Measurements from ENCODE around the gene ACTR1B. TPM values are rescaled to one million over a fixed set of nuclear protein-coding genes. Genes with fewer than 3 reads are reported as not detected.

ACTR1B gene
- total RNA-seq, 1 experiment from 2014 or later: 58.2 TPM

GRCh38 chr2:97658691-97659157 lies 5.1 kb downstream of the ACTR1B start (continued):
- TF ChIP-seq GABPB1 (CRISPR knock-in tag; IDR thresholded peaks at IDR 0.05) (no peak), ZNF396 (CRISPR knock-in tag; IDR thresholded peaks at IDR 0.05; ENCODE audit: borderline replicate concordance) (no peak), MXD4 (CRISPR knock-in tag; IDR thresholded peaks at IDR 0.05; ENCODE audit: borderline replicate concordance) (no peak), TP53 (CRISPR knock-in tag; IDR thresholded peaks at IDR 0.05) (no peak), NFATC4 (CRISPR knock-in tag; IDR thresholded peaks at IDR 0.05) (no peak), ZNF416 (CRISPR knock-in tag; IDR thresholded peaks at IDR 0.05) (no peak)
- TF ChIP-seq, protein P1, sequence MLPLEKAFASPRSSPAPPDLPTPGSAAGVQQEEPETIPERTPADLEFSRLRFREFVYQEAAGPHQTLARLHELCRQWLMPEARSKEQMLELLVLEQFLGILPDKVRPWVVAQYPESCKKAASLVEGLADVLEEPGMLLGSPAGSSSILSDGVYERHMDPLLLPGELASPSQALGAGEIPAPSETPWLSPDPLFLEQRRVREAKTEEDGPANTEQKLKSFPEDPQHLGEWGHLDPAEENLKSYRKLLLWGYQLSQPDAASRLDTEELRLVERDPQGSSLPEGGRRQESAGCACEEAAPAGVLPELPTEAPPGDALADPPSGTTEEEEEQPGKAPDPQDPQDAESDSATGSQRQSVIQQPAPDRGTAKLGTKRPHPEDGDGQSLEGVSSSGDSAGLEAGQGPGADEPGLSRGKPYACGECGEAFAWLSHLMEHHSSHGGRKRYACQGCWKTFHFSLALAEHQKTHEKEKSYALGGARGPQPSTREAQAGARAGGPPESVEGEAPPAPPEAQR (CRISPR knock-in tag; IDR thresholded peaks at IDR 0.05): no peak

DNA sequence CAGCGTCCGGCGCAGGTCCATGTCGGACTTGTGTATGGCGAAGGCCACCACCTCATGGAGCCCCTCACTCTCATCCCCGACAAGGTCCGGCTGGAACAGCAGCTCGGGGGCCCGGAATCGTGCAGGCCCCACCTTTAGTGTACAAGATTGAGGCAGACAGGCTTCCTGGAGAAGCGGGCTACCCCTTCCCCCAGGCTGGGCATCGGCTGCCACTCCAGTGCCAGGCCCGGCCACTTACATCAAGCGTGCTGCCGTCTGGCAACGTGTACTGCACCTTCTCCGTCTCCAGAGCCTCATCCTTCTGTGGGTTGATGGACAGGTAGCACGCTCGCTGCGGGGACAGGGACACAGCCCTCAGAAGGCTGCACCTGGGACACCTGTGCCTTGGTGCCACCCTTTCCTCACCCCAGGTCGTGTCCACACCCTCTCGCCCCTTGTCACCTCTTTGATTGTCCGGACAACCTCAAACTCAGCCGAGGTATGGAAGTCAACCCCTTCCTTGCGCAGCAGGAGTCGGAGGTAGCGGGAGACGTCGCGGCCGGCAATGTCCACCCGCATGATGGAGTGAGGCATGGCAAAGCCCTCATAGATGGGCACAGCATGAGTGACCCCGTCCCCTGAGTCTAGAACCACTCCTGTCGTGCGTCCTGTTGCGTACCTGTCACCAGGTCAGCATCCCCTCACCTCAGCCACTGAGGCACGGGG lies 5.7 kb downstream of the ACTR1B start:
- POLR2A ChIA-PET: no interaction called here
- ATAC-seq (no peak), DNase-seq (ENCODE audit: low spot score) (no peak)
- peaks cover 18% of the 10 kb centered on the region for H3K4me1 Mint-ChIP-seq
- TF ChIP-seq TCF7 (CRISPR knock-in tag; IDR thresholded peaks at IDR 0.05; ENCODE audit: low read depth) (no peak), SOX15 (CRISPR knock-in tag; IDR thresholded peaks at IDR 0.05) (no peak), ZNF532 (CRISPR knock-in tag; IDR thresholded peaks at IDR 0.05; ENCODE audit: borderline replicate concordance) (no peak), CBFB (CRISPR knock-in tag; IDR thresholded peaks at IDR 0.05; ENCODE audit: low read depth) (no peak), MXD4 (CRISPR knock-in tag; IDR thresholded peaks at IDR 0.05; ENCODE audit: borderline replicate concordance) (no peak), CDX4 (CRISPR knock-in tag; IDR thresholded peaks at IDR 0.05; ENCODE audit: borderline replicate concordance) (no peak), TP53 (CRISPR knock-in tag; IDR thresholded peaks at IDR 0.05) (no peak), ZNF232 (CRISPR knock-in tag; IDR thresholded peaks at IDR 0.05) (no peak)
- TF ChIP-seq, protein P2, sequence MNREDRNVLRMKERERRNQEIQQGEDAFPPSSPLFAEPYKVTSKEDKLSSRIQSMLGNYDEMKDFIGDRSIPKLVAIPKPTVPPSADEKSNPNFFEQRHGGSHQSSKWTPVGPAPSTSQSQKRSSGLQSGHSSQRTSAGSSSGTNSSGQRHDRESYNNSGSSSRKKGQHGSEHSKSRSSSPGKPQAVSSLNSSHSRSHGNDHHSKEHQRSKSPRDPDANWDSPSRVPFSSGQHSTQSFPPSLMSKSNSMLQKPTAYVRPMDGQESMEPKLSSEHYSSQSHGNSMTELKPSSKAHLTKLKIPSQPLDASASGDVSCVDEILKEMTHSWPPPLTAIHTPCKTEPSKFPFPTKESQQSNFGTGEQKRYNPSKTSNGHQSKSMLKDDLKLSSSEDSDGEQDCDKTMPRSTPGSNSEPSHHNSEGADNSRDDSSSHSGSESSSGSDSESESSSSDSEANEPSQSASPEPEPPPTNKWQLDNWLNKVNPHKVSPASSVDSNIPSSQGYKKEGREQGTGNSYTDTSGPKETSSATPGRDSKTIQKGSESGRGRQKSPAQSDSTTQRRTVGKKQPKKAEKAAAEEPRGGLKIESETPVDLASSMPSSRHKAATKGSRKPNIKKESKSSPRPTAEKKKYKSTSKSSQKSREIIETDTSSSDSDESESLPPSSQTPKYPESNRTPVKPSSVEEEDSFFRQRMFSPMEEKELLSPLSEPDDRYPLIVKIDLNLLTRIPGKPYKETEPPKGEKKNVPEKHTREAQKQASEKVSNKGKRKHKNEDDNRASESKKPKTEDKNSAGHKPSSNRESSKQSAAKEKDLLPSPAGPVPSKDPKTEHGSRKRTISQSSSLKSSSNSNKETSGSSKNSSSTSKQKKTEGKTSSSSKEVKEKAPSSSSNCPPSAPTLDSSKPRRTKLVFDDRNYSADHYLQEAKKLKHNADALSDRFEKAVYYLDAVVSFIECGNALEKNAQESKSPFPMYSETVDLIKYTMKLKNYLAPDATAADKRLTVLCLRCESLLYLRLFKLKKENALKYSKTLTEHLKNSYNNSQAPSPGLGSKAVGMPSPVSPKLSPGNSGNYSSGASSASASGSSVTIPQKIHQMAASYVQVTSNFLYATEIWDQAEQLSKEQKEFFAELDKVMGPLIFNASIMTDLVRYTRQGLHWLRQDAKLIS (CRISPR knock-in tag; IDR thresholded peaks at IDR 0.05; ENCODE audit: borderline replicate concordance): no peak
- TF ChIP-seq, protein P3, sequence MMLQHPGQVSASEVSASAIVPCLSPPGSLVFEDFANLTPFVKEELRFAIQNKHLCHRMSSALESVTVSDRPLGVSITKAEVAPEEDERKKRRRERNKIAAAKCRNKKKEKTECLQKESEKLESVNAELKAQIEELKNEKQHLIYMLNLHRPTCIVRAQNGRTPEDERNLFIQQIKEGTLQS (CRISPR knock-in tag; conservative IDR thresholded peaks at IDR 0.05): no peak
- TF ChIP-seq, protein P4, sequence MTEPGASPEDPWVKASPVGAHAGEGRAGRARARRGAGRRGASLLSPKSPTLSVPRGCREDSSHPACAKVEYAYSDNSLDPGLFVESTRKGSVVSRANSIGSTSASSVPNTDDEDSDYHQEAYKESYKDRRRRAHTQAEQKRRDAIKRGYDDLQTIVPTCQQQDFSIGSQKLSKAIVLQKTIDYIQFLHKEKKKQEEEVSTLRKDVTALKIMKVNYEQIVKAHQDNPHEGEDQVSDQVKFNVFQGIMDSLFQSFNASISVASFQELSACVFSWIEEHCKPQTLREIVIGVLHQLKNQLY (CRISPR knock-in tag; IDR thresholded peaks at IDR 0.05): no peak
- TF ChIP-seq, protein P5, sequence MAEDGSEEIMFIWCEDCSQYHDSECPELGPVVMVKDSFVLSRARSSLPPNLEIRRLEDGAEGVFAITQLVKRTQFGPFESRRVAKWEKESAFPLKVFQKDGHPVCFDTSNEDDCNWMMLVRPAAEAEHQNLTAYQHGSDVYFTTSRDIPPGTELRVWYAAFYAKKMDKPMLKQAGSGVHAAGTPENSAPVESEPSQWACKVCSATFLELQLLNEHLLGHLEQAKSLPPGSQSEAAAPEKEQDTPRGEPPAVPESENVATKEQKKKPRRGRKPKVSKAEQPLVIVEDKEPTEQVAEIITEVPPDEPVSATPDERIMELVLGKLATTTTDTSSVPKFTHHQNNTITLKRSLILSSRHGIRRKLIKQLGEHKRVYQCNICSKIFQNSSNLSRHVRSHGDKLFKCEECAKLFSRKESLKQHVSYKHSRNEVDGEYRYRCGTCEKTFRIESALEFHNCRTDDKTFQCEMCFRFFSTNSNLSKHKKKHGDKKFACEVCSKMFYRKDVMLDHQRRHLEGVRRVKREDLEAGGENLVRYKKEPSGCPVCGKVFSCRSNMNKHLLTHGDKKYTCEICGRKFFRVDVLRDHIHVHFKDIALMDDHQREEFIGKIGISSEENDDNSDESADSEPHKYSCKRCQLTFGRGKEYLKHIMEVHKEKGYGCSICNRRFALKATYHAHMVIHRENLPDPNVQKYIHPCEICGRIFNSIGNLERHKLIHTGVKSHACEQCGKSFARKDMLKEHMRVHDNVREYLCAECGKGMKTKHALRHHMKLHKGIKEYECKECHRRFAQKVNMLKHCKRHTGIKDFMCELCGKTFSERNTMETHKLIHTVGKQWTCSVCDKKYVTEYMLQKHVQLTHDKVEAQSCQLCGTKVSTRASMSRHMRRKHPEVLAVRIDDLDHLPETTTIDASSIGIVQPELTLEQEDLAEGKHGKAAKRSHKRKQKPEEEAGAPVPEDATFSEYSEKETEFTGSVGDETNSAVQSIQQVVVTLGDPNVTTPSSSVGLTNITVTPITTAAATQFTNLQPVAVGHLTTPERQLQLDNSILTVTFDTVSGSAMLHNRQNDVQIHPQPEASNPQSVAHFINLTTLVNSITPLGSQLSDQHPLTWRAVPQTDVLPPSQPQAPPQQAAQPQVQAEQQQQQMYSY (CRISPR knock-in tag; IDR thresholded peaks at IDR 0.05): no peak
- TF ChIP-seq, protein P6, sequence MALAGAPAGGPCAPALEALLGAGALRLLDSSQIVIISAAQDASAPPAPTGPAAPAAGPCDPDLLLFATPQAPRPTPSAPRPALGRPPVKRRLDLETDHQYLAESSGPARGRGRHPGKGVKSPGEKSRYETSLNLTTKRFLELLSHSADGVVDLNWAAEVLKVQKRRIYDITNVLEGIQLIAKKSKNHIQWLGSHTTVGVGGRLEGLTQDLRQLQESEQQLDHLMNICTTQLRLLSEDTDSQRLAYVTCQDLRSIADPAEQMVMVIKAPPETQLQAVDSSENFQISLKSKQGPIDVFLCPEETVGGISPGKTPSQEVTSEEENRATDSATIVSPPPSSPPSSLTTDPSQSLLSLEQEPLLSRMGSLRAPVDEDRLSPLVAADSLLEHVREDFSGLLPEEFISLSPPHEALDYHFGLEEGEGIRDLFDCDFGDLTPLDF (CRISPR knock-in tag; IDR thresholded peaks at IDR 0.05): no peak
- H3K36me3 Mint-ChIP-seq: peaks cover 51% of the 10 kb centered on the region
- H3K9me3 Mint-ChIP-seq: peaks cover 22% of the 10 kb centered on the region
- H3K4me3 Mint-ChIP-seq: no peak overlapping the region
- H3K27me3 Mint-ChIP-seq (ENCODE audit: low read depth): no peaks in the 10 kb centered on the region
- CTCF ChIA-PET: interaction anchor here (1.0 kb wide), 1 partner anchor 68 kb away, joined by 3 read pairs; no protein-coding TSS in a partner anchor
- H3K27ac Mint-ChIP-seq: no peak overlapping the region

Measured in WTC11 (cell line).